ENCODE results near the gene PRKAA1.

GRCh38 chr5:40736103-40736875 is 61.9 kb downstream of the PRKAA1 start:
- TF ChIP-seq POLR2A (IDR thresholded peaks at IDR 0.05), result no peak
- TF ChIP-seq, protein P1, sequence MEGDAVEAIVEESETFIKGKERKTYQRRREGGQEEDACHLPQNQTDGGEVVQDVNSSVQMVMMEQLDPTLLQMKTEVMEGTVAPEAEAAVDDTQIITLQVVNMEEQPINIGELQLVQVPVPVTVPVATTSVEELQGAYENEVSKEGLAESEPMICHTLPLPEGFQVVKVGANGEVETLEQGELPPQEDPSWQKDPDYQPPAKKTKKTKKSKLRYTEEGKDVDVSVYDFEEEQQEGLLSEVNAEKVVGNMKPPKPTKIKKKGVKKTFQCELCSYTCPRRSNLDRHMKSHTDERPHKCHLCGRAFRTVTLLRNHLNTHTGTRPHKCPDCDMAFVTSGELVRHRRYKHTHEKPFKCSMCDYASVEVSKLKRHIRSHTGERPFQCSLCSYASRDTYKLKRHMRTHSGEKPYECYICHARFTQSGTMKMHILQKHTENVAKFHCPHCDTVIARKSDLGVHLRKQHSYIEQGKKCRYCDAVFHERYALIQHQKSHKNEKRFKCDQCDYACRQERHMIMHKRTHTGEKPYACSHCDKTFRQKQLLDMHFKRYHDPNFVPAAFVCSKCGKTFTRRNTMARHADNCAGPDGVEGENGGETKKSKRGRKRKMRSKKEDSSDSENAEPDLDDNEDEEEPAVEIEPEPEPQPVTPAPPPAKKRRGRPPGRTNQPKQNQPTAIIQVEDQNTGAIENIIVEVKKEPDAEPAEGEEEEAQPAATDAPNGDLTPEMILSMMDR (IDR thresholded peaks at IDR 0.05), result peak; percentile 70 to 83 (median 73)
- no peak for TF ChIP-seq POLR2AphosphoS5 (IDR thresholded peaks at IDR 0.05)
